Psoas muscle (tissue), 8 donors: ENCODE measurements around the gene TGM2. TPM values are rescaled to one million over a fixed set of nuclear protein-coding genes. Genes with fewer than 3 reads are reported as not detected.

Experiments
- ATAC-seq, 4 donors: fragments of 200-7000 bp; cut with Tn5 transposase; one replicate each; pipeline ENCODE4 v1.9.1; 2020; ENCODE audit warnings: moderate library complexity in 3 of 4, mild to moderate bottlenecking in 2 of 4
- DNase-seq, 2 donors: peaks; one replicate each; pipeline ENCODE4 v3.0.0-alpha.2; 2020
- H3K27ac ChIP-seq: fragments of 200-600 bp; one replicate; pipeline ENCODE4 v1.8.0; 2022
- H3K27me3 ChIP-seq, 3 donors: fragments of 200-600 bp in 1 of 3; one replicate each; pipeline versions ENCODE4 v1.6.1 to v1.8.0; 2013 to 2022; ENCODE audit warnings: low read length in 2 of 3, mild to moderate bottlenecking in 2 of 3, moderate library complexity in 1 of 3; ENCODE audit not compliant: insufficient read depth in 3 of 3
- H3K36me3 ChIP-seq, 2 donors: fragments of 200-600 bp in 1 of 2; one replicate each; pipeline versions ENCODE4 v1.6.1 to v1.8.0; 2013 to 2022; ENCODE audit warnings: low read depth in 1 of 2, mild to moderate bottlenecking in 1 of 2, moderate library complexity in 1 of 2; ENCODE audit not compliant: insufficient read depth in 1 of 2
- H3K4me1 ChIP-seq: fragments of 200-600 bp; one replicate; pipeline ENCODE4 v1.8.0; 2022
- H3K4me3 ChIP-seq: fragments of 200-600 bp; one replicate; pipeline ENCODE4 v1.8.0; 2022; ENCODE audit warnings: mild to moderate bottlenecking
- H3K9me3 ChIP-seq: fragments of 200-600 bp; one replicate; pipeline ENCODE4 v1.8.0; 2022
- CTCF ChIP-seq: fragments of 200-600 bp; IDR thresholded peaks from one replicate; pipeline ENCODE4 v1.8.0; 2022; ENCODE audit warnings: antibody characterized with exemption
- WGBS, 3 donors: extraction: QIAGEN DNeasy Blood & Tissue Kit; methylation state at CpG; one replicate each; pipeline versions ENCODE4 v1.1.6 to v1.1.7; 2013; 5-methylcytosine and 5-hydroxymethylcytosine counted together
- intact Hi-C, 2 donors: fragments of 100-400 bp; cut with DNase I; formaldehyde crosslinking; loops; one replicate each; pipeline versions ENCODE4 v1.11.0 to v1.14.2; 2022
- polyA plus RNA-seq, 3 donors: library from polyadenylated mRNA; stranded (reverse); fragments of 200-250 nt; gene quantifications; one replicate each; pipeline ENCODE4 v1.2.3, GENCODE V29; 2013
- total RNA-seq, 4 donors: library from RNA; stranded (reverse); fragmentation: NEBNext Ultra II Directional in 2 of 4; extraction: Animal tissue kit (Norgen Biotek cat#: 25700) in 2 of 4; gene quantifications; one replicate each; pipeline versions ENCODE4 v1.2.1 to v1.2.4, GENCODE V29; 2021 to 2023
- donor health status: healthy with polysubstance abuse.
- donor health status: DM: no; HTN: no; CAD: no; lungs with moderate emphysema.
- donor health status: Bipolar disorder and iron deficiency.
- donor health status: healthy.
- donor health status: DM: yes; HTN: yes; CAD: no.
- donor health status: DM: no; HTN: no; CAD: no.
- donor health status: DM: no; HTN: no; CAD: no.
- donor health status: DM: yes; HTN: yes; CAD: no.

The TGM2 gene
- total and polyA plus RNA-seq, 7 donors, result 23.6 to 235 (median 117) TPM

GRCh38 chr20:38172408-38172807 lies 7.3 kb upstream of the TGM2 start:
- TF ChIP-seq CTCF, result no peak
- ATAC-seq (no peak), DNase-seq (no peak)
- intact Hi-C loops, result loop anchor here in 1 of 2 donors (5.0 kb wide), 1 partner anchor 45 kb away; no protein-coding TSS in a partner anchor
- Histone ChIP-seq H3K4me3 (no peak overlapping the region), H3K4me1 (peaks cover 7% of the 10 kb centered on the region), H3K9me3 (no peaks in the 10 kb centered on the region), H3K27me3 (peaks cover 0 to 12% (median 0%) of the 10 kb centered on the region in 3 donors), H3K27ac (no peak overlapping the region), H3K36me3 (no peaks in the 10 kb centered on the region)
- 64 to 75% (median 66%) methylated on average over 4 of the region's 4 CpGs for WGBS, 3 donors

GRCh38 chr20:38171675-38172043 lies 6.6 kb upstream of the TGM2 start:
- peak overlapping the region; percentile 36 for H3K27ac ChIP-seq

GRCh38 chr20:38170826-38171674 lies 6.0 kb upstream of the TGM2 start:
- peak overlapping the region; percentile 36 for H3K27ac ChIP-seq
- no peak for TF ChIP-seq CTCF
- no peak overlapping the region for H3K4me3 ChIP-seq
- peaks cover 7% of the 10 kb centered on the region for H3K4me1 ChIP-seq
- intact Hi-C loops, result loop anchor here in 1 of 2 donors (5.0 kb wide), 1 partner anchor 46 kb away; no protein-coding TSS in a partner anchor
- ATAC-seq (no peak), DNase-seq (no peak)
- WGBS, 3 donors, result 44 to 62% (median 48%) methylated on average over 11 of the region's 11 CpGs
- H3K27me3 ChIP-seq, result peaks cover 0 to 12% (median 0%) of the 10 kb centered on the region in 3 donors
- H3K36me3 ChIP-seq, result no peaks in the 10 kb centered on the region
- H3K9me3 ChIP-seq, result no peaks in the 10 kb centered on the region

More at GRCh38 chr20:38171675-38172043, 6.6 kb upstream of the TGM2 start:
- intact Hi-C loops, result loop anchor here in 1 of 2 donors (5.0 kb wide), 1 partner anchor 46 kb away; no protein-coding TSS in a partner anchor
- Histone ChIP-seq H3K4me3 (no peak overlapping the region), H3K27me3 (peaks cover 0 to 12% (median 0%) of the 10 kb centered on the region in 3 donors), H3K36me3 (no peaks in the 10 kb centered on the region), H3K4me1 (peaks cover 7% of the 10 kb centered on the region), H3K9me3 (no peaks in the 10 kb centered on the region)
- no peak for DNase-seq
- 65 to 78% (median 66%) methylated on average over 4 of the region's 4 CpGs for WGBS, 3 donors
- no peak for TF ChIP-seq CTCF
- ATAC-seq, result no peak

GRCh38 chr20:38170219-38170825 lies 5.3 kb upstream of the TGM2 start:
- Histone ChIP-seq H3K4me1 (peaks cover 7% of the 10 kb centered on the region), H3K36me3 (no peaks in the 10 kb centered on the region), H3K27me3 (peaks cover 0 to 12% (median 0%) of the 10 kb centered on the region in 3 donors), H3K27ac (no peak overlapping the region), H3K9me3 (no peaks in the 10 kb centered on the region), H3K4me3 (no peak overlapping the region)
- DNase-seq, result no peak
- no peak for TF ChIP-seq CTCF
- intact Hi-C loops, result loop anchor here in 1 of 2 donors (5.0 kb wide), 1 partner anchor 47 kb away; no protein-coding TSS in a partner anchor
- 55 to 78% (median 55%) methylated on average over 8 of the region's 8 CpGs for WGBS, 3 donors
- ATAC-seq, result no peak
